ENCODE results near the gene CLEC2L. TPM values are rescaled to one million over a fixed set of nuclear protein-coding genes. Genes with fewer than 3 reads are reported as not detected.
"Not testable (repeated sequence)": the region's sequence is repeated elsewhere in the genome, so short reads cannot be mapped to it uniquely, and the experiment has no call there.

The CLEC2L gene
- total RNA-seq, 1 donor from 2014 or later: 0.83 TPM

GRCh38 chr7:139543801-139544603, 20.5 kb downstream of the CLEC2L start:
- intact Hi-C loops (cut with DNase I): no loop called here
- no peak for DNase-seq
- no peak for ATAC-seq (ENCODE audit: poor library complexity)

GRCh38 chr7:139544645-139545044, 21.2 kb downstream of the CLEC2L start:
- DNase-seq (no peak), ATAC-seq (ENCODE audit: poor library complexity) (no peak)
- intact Hi-C loops (cut with DNase I): no loop called here

- DNase-seq: no peak
- intact Hi-C loops (cut with DNase I): no loop called here
These were observed 25.0 kb downstream of the CLEC2L start for GRCh38 chr7:139548302-139549028.

GRCh38 chr7:139553991-139554700, 30.7 kb downstream of the CLEC2L start:
- DNase-seq; intact Hi-C loops (cut with DNase I); ATAC-seq (ENCODE audit: poor library complexity): not testable (repeated sequence)

More at GRCh38 chr7:139548302-139549028, 25.0 kb downstream of the CLEC2L start:
- ATAC-seq (ENCODE audit: poor library complexity): no peak

- intact Hi-C loops (cut with DNase I): no loop called here
- DNase-seq: no peak
These were observed 34.5 kb downstream of the CLEC2L start for GRCh38 chr7:139557857-139558581.

GRCh38 chr7:139559364-139560105, 36.0 kb downstream of the CLEC2L start:
- no peak for DNase-seq
- intact Hi-C loops (cut with DNase I): no loop called here
- no peak for ATAC-seq (ENCODE audit: poor library complexity)

More at GRCh38 chr7:139557857-139558581, 34.5 kb downstream of the CLEC2L start:
- ATAC-seq (ENCODE audit: poor library complexity): no peak

GRCh38 chr7:139560199-139560598, 36.7 kb downstream of the CLEC2L start:
- intact Hi-C loops (cut with DNase I): no loop called here
- no peak for DNase-seq
- ATAC-seq (ENCODE audit: poor library complexity): no peak

GRCh38 chr7:139560678-139561077, 37.2 kb downstream of the CLEC2L start:
- DNase-seq: no peak
- intact Hi-C loops (cut with DNase I): no loop called here

GRCh38 chr7:139562491-139562890, 39.0 kb downstream of the CLEC2L start:
- intact Hi-C loops (cut with DNase I): no loop called here
- no peak for ATAC-seq (ENCODE audit: poor library complexity)
- no peak for DNase-seq

More at GRCh38 chr7:139560678-139561077, 37.2 kb downstream of the CLEC2L start:
- ATAC-seq (ENCODE audit: poor library complexity): no peak

- intact Hi-C loops (cut with DNase I): no loop called here
- ATAC-seq (ENCODE audit: poor library complexity): peak; percentile 48
- DNase-seq: no peak
These were observed 39.6 kb downstream of the CLEC2L start for GRCh38 chr7:139562961-139563565.

- ATAC-seq (ENCODE audit: poor library complexity) (no peak), DNase-seq (no peak)
- intact Hi-C loops (cut with DNase I): no loop called here
These were observed 40.4 kb downstream of the CLEC2L start for GRCh38 chr7:139563856-139564255.

GRCh38 chr7:139566075-139566474, 42.6 kb downstream of the CLEC2L start:
- intact Hi-C loops (cut with DNase I): no loop called here
- no peak for ATAC-seq (ENCODE audit: poor library complexity)

GRCh38 chr7:139566736-139567646, 43.5 kb downstream of the CLEC2L start:
- intact Hi-C loops (cut with DNase I): no loop called here
- DNase-seq (no peak), ATAC-seq (ENCODE audit: poor library complexity) (no peak)

More at GRCh38 chr7:139566075-139566474, 42.6 kb downstream of the CLEC2L start:
- DNase-seq: no peak

GRCh38 chr7:139567647-139568345, 44.3 kb downstream of the CLEC2L start:
- no peak for DNase-seq
- intact Hi-C loops (cut with DNase I): no loop called here
- ATAC-seq (ENCODE audit: poor library complexity): no peak

GRCh38 chr7:139568346-139568675, 44.8 kb downstream of the CLEC2L start:
- intact Hi-C loops (cut with DNase I): no loop called here
- DNase-seq (no peak), ATAC-seq (ENCODE audit: poor library complexity) (no peak)

GRCh38 chr7:139568813-139569490, 45.5 kb downstream of the CLEC2L start:
- ATAC-seq (ENCODE audit: poor library complexity): no peak
- intact Hi-C loops (cut with DNase I): no loop called here

More at GRCh38 chr7:139568813-139569490, 45.5 kb downstream of the CLEC2L start:
- DNase-seq: no peak

Measured in Right ventricle myocardium superior (tissue), 1 donor.